ENCODE measurements around the gene PLGLB2.
A peak's percentile ranks its signal among the peaks of the same experiment; 100 is the strongest.
"Not testable (repeated sequence)": the region's sequence is repeated elsewhere in the genome, so short reads cannot be mapped to it uniquely, and the experiment has no call there.

The PLGLB2 gene

DNA sequence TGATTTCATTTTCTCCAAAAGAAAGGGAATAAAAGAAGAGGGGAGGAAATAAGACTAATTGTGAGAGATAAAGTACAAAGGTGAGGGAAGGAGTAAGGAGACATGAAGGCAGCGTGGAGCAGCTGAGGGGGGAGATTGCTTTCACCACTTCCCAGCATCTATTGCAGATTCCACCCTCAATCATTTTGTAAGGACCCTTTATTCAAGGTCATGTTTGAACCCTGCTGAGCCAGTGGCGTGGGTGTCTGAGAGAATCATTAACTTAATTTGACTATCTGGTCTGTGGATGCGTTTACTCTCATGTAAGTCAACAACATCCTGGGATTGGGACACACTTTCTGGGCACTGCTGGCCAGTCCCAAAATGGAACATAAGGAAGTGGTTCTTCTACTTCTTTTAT lies at the start of gene PLGLB2:
TSS of gene PLGLB2 (plus strand) at position 297 of the 400 bp plus-strand sequence. CDS start at position 364, 67 bp downstream.
- in situ Hi-C loops (cut with HindIII; ENCODE audit: low pct_unique_long_range_greater_than_20kb, low sequenced_read_pairs); DNase-seq (ENCODE audit: low read depth in 1 of 2, low spot score in 1 of 2): not testable (repeated sequence)

DNA sequence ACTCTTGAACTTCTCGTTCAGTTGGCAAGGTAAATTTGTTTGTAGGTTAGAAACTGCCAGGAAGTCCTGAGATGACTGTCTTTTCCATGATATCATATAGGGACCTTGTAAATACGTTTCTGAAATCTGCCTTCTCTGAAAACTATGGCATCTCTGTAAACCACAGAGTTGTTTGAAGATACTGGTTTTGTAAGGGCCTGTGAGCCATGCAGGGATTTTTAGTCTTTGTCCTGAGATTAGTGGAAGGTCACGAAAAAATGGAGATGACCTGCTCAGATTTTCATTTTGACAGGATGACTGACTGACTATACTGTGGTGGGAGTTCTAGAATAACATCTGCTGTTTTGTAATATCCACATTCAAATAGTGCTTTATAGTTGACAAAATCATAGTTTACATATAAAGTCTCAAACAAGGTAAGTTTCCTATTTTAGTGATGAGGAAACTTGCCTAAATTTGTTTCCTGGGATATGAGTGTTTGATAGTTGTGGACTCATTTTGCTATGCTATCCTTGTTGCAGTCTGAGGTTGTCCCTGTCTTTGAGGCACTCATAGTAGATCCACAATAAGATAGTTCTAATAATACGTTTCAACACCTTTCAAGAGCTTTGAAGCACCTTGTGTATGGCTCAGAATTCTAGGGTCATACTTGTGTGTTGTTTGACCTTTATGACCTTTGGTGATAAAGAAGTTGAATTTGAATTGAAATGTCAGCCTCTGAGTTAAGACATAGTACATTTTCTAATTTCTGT lies 43.1 kb upstream of the PLGLB2 start:
- DNase-seq (ENCODE audit: low read depth in 1 of 2, low spot score in 1 of 2); in situ Hi-C loops (cut with HindIII; ENCODE audit: low pct_unique_long_range_greater_than_20kb, low sequenced_read_pairs): not testable (repeated sequence)

DNA sequence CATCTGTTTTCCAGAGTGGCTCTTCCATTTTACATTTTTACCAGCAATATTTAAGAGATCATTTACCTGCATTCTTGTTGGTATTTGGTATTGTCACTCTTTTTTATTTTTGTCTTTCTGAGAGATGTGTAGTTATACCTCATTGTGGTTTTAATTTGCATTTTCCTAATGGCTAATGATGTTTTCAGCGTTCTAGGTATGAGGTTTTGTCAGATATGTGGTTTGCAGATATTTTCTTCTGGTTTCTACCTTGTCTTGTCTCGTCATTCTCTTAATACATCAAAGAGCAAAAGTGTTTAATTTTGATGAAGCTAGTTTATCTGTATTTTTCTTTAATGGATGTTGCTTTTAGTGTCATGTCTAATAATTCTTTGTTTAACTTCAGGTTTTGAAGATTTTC lies 39.5 kb upstream of the PLGLB2 start:
- in situ Hi-C loops (cut with HindIII; ENCODE audit: low pct_unique_long_range_greater_than_20kb, low sequenced_read_pairs); DNase-seq (ENCODE audit: low read depth in 1 of 2, low spot score in 1 of 2): not testable (repeated sequence)

DNA sequence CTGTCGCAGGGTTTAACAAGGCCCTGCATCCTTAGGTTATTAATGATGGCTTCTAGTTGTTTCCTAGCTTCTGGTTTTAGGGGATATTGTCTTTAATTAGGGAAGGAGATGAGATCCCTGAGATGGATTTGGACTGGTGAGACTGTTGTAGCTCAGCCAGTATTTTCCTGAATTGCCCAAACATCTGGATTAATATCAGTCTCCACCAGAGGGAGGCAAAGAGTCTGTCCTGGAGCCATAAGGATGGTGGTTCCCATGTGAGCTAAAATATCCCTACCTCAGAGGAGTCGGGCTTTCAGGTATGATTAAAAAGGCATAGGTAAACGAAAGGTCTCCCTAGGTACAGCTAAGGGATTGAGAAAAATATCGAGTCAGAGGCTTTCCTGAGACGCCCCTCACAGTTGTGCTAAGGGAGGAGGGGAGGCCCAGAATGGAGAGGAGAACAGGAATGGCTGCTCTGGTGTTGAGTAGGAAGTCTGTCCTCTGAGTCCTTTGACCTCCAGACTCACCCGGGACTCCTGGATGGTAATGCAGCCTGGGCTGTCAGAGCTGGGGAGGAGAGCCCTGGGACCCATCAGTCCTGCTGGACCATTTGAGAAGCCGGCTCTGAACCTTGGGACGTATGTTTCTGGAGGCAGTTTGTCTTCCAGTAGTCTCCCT lies 19.8 kb upstream of the PLGLB2 start:
- in situ Hi-C loops (cut with HindIII; ENCODE audit: low pct_unique_long_range_greater_than_20kb, low sequenced_read_pairs); DNase-seq (ENCODE audit: low read depth in 1 of 2, low spot score in 1 of 2): not testable (repeated sequence)

DNA sequence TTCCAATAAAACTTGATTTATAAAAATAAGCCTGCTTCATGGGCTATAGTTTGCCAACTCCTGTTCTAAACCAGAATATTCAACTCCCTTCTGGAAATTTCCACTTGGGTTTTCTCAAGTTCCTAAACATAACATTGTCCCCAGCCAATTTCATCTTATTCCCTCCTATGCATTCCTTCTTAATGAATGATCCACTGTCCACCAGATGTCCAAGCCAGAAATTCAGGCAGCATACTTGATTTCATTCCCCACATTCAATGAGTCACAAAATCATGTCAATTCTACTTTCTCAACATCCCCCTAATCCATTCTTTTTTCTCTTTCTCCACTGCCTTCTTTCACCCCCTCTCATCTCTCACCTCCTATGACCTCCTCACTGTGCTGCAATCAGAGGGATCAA lies 7.0 kb upstream of the PLGLB2 start:
- in situ Hi-C loops (cut with HindIII; ENCODE audit: low pct_unique_long_range_greater_than_20kb, low sequenced_read_pairs); DNase-seq (ENCODE audit: low read depth in 1 of 2, low spot score in 1 of 2): not testable (repeated sequence)

DNA sequence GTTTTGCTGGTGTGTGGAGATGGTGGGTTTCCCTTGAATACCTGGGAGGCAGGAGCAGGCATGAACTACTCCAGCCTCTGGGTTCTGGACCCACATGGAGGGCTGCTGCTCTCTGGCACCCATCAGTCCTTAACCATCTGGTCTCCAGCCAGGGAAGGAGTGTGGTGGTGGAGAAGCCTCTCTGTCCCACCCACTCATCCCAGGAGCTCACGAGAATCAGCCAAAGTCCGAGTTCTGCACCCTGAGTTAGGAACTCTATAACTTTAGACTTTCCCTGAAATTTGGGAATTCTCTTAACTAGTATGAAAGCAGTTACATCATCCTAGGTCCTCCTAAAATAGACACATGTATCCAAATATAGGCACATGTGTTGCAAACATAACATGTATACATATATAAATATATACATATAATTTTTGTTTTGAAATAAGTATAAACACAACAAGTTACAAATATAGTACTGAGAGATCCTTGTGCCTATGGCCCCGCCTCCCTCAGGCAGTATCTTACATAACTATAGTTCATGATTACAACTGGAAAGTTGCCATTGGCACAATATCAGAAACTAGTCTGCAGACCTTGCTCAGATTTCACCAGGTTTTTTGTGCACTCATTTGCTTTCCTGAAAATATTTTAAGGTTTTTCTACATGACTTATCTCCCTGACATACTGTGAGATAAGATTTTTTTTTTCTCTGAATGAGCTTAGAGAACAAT lies 5.3 kb upstream of the PLGLB2 start:
- DNase-seq (ENCODE audit: low read depth in 1 of 2, low spot score in 1 of 2); in situ Hi-C loops (cut with HindIII; ENCODE audit: low pct_unique_long_range_greater_than_20kb, low sequenced_read_pairs): not testable (repeated sequence)

DNA sequence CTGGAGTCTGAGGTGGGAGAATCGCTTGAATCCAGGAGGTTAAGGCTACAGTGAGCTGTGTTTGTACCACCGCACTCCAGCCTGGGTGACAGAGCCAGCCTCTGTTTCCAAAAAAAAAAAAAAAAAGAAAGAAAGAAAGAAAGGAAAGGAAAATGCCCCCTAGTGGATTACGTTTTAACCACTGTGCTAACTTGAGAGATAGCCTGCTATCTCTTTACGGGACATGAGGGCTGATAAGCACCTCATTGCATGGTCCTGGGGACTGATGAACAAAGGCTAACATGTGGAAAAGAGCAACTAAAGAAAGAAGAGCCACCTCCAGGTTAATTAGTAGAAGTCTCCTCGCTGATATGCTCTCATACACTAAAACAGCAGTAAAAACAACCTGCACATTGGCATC lies 4.2 kb upstream of the PLGLB2 start:
- in situ Hi-C loops (cut with HindIII; ENCODE audit: low pct_unique_long_range_greater_than_20kb, low sequenced_read_pairs); DNase-seq (ENCODE audit: low read depth in 1 of 2, low spot score in 1 of 2): not testable (repeated sequence)

DNA sequence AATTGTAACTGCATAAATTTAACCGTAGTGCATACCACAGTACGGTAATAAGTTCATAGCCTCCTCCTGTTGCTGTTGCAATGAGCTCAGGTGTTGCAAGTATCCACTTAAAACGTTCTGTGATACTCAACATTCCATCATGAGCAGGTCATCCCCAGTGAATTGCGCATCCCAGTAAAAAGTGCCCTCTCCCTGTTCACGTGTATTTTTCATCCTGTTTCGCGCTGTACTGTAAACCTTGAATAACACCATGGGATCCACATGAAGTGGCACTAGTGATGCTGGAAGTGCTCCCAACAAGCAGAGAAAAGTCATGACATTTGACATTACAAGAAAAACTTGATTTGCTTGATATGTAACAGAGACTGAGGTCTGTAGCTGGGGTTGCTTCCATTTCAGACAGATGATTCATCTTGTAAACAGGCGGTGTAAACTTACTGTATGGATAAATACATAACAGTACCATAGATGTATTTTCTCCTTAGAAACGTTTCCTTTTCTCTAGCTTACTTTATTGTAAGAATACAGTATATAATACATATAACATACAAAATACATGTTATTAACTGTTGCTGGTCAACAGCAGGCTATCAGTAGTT lies 2.4 kb upstream of the PLGLB2 start:
- in situ Hi-C loops (cut with HindIII; ENCODE audit: low pct_unique_long_range_greater_than_20kb, low sequenced_read_pairs) = not testable (repeated sequence)
- DNase-seq (ENCODE audit: low read depth in 1 of 2, low spot score in 1 of 2) = peak in 1 of 2 experiments; percentile 0

DNA sequence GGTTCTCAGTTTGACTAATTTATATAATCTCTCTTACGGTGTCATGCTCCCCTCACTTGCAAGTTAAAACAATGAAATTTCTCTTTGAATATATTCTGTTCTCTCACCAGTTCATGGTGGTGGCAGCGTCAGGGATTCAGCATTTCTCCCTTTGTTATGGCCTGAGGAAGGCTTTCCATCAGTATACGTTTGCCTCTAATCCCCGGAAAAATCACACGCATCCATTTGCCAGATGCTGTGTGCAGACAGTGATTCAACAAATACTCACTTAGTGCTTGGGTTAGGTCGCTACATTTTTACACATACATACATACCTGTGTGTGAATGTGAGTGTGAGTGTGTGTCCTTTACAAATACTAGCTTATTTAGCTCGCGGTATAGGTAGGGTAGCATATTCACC lies 637 bp downstream of the PLGLB2 start:
- DNase-seq (ENCODE audit: low read depth in 1 of 2, low spot score in 1 of 2); in situ Hi-C loops (cut with HindIII; ENCODE audit: low pct_unique_long_range_greater_than_20kb, low sequenced_read_pairs): not testable (repeated sequence)

DNA sequence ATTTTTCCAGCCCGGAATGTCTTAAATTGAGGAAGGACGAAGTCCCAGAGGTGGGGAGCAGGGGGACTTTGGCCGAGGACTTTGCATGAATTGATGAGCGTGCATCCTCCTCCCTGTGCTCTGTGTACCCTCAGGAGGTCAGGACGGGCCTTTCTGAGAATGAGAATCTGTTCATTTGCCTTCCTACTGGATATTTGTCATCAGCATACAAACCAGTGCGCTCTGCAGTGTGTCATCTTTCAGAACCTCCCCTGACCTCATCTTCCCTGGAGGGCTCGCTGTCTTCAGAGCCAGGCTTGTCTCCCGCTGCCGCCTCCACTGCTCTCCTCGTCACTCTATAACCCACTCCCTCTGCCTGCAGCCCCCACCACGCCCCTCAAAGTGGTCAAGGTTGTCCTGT lies 2.7 kb downstream of the PLGLB2 start:
- in situ Hi-C loops (cut with HindIII; ENCODE audit: low pct_unique_long_range_greater_than_20kb, low sequenced_read_pairs); DNase-seq (ENCODE audit: low read depth in 1 of 2, low spot score in 1 of 2): not testable (repeated sequence)

DNA sequence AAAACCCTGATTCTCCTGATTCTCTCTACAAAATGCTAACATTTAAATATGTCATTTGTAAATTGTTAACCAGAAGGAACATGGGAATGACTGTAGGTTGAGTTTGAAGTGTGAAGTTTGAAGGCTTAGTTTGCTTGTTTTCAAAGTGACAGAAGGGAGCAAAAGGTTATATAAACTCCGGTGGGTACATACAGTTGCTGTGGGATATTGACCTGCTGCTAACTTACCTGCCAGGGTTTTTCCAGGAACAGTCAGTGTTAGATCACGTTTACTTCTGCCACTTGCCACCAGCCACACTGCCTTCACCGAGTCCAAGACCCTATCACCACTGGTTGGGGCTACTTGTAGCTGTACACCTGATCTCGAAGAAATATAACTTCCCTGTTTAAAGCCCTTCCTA lies 6.9 kb downstream of the PLGLB2 start:
- in situ Hi-C loops (cut with HindIII; ENCODE audit: low pct_unique_long_range_greater_than_20kb, low sequenced_read_pairs); DNase-seq (ENCODE audit: low read depth in 1 of 2, low spot score in 1 of 2): not testable (repeated sequence)

Measured in T47D (cell line).